Frontal cortex (tissue), 4 donors: ENCODE results near the gene PRPS1L1. TPM values are rescaled to one million over a fixed set of nuclear protein-coding genes. Genes with fewer than 3 reads are reported as not detected.

Experiments
- DNase-seq, 2 donors: peaks; one replicate each; pipeline ENCODE4 v3.0.0; 2012; ENCODE audit warnings: low spot score in 2 of 2
- FAIRE-seq: peaks from 2 replicates; lab custom pipeline; 2012; peaks lifted over from hg19 to GRCh38; lab: Jason Lieb, UNC
- total RNA-seq: library from RNA; depleted of rRNA; stranded (reverse); fragments of >200 nt; gene quantifications from one replicate; pipeline ENCODE4 v1.2.3, GENCODE V29; 2014
- donor health status: control.
- donor health status: control.
- donor health status: control.

PRPS1L1 gene
- total RNA-seq, 1 donor from 2014 or later = not detected

- DNase-seq = no peak
- FAIRE-seq = no peak
Measured at GRCh38 chr7:18018296-18019215, 9.1 kb downstream of the PRPS1L1 start.

- FAIRE-seq (no peak), DNase-seq (no peak)
Measured at GRCh38 chr7:18016547-18017444, 10.8 kb downstream of the PRPS1L1 start.

GRCh38 chr7:18013936-18014335 is 13.7 kb downstream of the PRPS1L1 start:
- no peak for DNase-seq
- FAIRE-seq = no peak

- DNase-seq = no peak
- no peak for FAIRE-seq
Measured at GRCh38 chr7:18004372-18004771, 23.3 kb downstream of the PRPS1L1 start.

GRCh38 chr7:18003286-18003994 is 24.2 kb downstream of the PRPS1L1 start:
- no peak for FAIRE-seq
- DNase-seq = no peak

- FAIRE-seq (no peak), DNase-seq (no peak)
Measured at GRCh38 chr7:17998692-17999091, 29.0 kb downstream of the PRPS1L1 start.

GRCh38 chr7:17996442-17997223 is 31.0 kb downstream of the PRPS1L1 start:
- no peak for FAIRE-seq
- no peak for DNase-seq

- FAIRE-seq (no peak), DNase-seq (no peak)
Measured at GRCh38 chr7:17996040-17996439, 31.6 kb downstream of the PRPS1L1 start.

- FAIRE-seq (no peak), DNase-seq (peak in 1 of 2 donors; percentile 5)
Measured at GRCh38 chr7:17994079-17994850, 33.4 kb downstream of the PRPS1L1 start.

- FAIRE-seq = no peak
- no peak for DNase-seq
Measured at GRCh38 chr7:17991866-17992648, 35.6 kb downstream of the PRPS1L1 start.

GRCh38 chr7:17990761-17991160 is 36.9 kb downstream of the PRPS1L1 start:
- DNase-seq = no peak
- FAIRE-seq = no peak

GRCh38 chr7:17989546-17989945 is 38.1 kb downstream of the PRPS1L1 start:
- no peak for FAIRE-seq
- no peak for DNase-seq

GRCh38 chr7:17988858-17989257 is 38.8 kb downstream of the PRPS1L1 start:
- no peak for FAIRE-seq
- no peak for DNase-seq

GRCh38 chr7:17988141-17988540 is 39.5 kb downstream of the PRPS1L1 start:
- FAIRE-seq (no peak), DNase-seq (no peak)

GRCh38 chr7:17986851-17987250 is 40.8 kb downstream of the PRPS1L1 start:
- DNase-seq = no peak
- no peak for FAIRE-seq

GRCh38 chr7:17985473-17986239 is 42.0 kb downstream of the PRPS1L1 start:
- DNase-seq (no peak), FAIRE-seq (no peak)

- DNase-seq = no peak
- FAIRE-seq = no peak
Measured at GRCh38 chr7:17984288-17984687, 43.4 kb downstream of the PRPS1L1 start.
